ENCODE data around the gene PRELID2. TPM values are rescaled to one million over a fixed set of nuclear protein-coding genes. Genes with fewer than 3 reads are reported as not detected.
"Not testable (repeated sequence)": the region's sequence is repeated elsewhere in the genome, so short reads cannot be mapped to it uniquely, and the experiment has no call there.

The PRELID2 gene
- 20.1 TPM for total RNA-seq
- polyA plus RNA-seq (ENCODE audit: insufficient read depth in 1 of 8, insufficient read length in 8 of 8, low replicate concordance in 1 of 8) = 1 to 10 TPM; 2.1 to 3.7 (median 2.9) TPM
- long read RNA-seq, donor 1 = 0 reads
- long read RNA-seq, donor 2 = 0 reads
- long read RNA-seq, donor 3 = 0 reads
- long read RNA-seq, donor 4 = 0 reads
- long read RNA-seq, donor 5, partial matches to known transcripts = 0 of 1 reads
- long read RNA-seq, donor 5, other reads (novel, unspliced or antisense) = 0 of 1 reads
- long read RNA-seq, donor 6 = 0 reads
- long read RNA-seq, donor 7 = 0 reads
- long read RNA-seq, donor 8 = 0 reads
- long read RNA-seq, donor 9 = 0 reads
- long read RNA-seq, donor 10, partial matches to known transcripts = 0 of 1 reads
- long read RNA-seq, donor 10, other reads (novel, unspliced or antisense) = 0 of 1 reads
- long read RNA-seq, donor 11, partial matches to known transcripts = 0 of 1 reads
- long read RNA-seq, donor 11, other reads (novel, unspliced or antisense) = 0 of 1 reads

DNA sequence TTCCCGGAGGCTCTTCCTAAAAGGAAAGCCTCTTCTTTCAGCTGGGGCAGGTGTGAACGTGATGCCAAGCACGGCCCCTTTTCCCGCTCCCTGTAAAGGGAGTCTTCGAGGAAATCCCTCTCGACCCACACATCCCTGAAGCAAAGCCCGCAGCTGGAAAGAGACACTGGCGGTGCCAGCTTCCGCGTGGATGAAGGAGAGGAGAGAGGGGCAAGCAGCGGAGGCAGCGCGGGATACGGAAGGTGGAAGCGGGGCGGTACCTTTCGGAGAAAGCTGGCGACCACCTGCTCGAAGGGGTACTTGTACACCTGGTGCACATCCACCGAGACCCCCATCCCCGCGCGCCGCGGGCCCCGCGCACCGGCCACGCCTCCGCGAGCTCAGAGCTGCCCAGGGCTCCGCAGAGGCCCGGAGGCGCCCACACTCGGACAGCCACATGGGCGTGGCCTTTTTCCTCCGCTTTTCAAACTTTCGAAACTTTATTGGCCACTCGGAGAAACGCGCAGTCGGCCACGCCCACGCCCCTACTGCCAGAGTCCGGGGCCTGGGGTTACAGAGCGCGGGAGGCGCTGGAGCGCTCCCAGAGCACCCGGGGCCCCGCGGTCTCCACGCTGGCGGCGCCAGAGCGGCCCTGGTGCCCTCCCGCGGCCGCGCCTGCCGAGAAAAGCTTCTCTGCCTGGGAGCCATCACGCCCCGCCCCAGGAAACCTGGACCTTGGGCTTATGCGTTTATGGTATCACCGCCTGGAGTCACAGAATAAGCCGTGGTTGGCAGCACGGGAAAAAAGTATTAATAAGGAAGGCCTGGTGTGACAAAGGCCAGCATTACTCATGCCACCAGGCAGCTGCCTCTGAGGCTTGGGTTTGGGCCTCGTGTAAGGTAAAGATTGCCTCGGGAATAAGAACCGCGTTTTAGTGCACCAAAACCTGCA is at the start of gene PRELID2:
Gene PRELID2 (minus strand): TSS at position 426 of the 931 bp plus-strand sequence. CDS start 91 bp downstream, at position 335.
- Histone ChIP-seq H3K36me3 (ENCODE audit: control insufficient read depth, insufficient read depth, low read length) (no peaks in the 10 kb centered on the region), H3K27me3 (ENCODE audit: control insufficient read depth, insufficient read depth, low read length) (no peaks in the 10 kb centered on the region), H3K4me3 (ENCODE audit: low read length) (peak within 1 kb of the TSS; percentile 69), H3K9me3 (replicated peaks; ENCODE audit: control insufficient read depth, low read depth, low read length) (no peaks in the 10 kb centered on the region), H3K27ac (ENCODE audit: low read length) (peak within 1 kb of the TSS; percentile 52), H3K4me1 (ENCODE audit: control insufficient read depth, insufficient read depth, low read length) (peaks cover 10% of the 10 kb centered on the region)
- DNase-seq = peak; percentile 96
- under 1% methylated on average over 61 of the region's 71 CpGs for WGBS (ENCODE audit: insufficient coverage)

GRCh38 chr5:145874765-145875164 is 39.6 kb upstream of the PRELID2 start:
- Histone ChIP-seq H3K9me3 (replicated peaks; ENCODE audit: control insufficient read depth, low read depth, low read length) (no peaks in the 10 kb centered on the region), H3K4me3 (ENCODE audit: low read length) (no peak overlapping the region), H3K4me1 (ENCODE audit: control insufficient read depth, insufficient read depth, low read length) (no peaks in the 10 kb centered on the region), H3K27me3 (ENCODE audit: control insufficient read depth, insufficient read depth, low read length) (no peaks in the 10 kb centered on the region), H3K27ac (ENCODE audit: low read length) (no peak overlapping the region), H3K36me3 (ENCODE audit: control insufficient read depth, insufficient read depth, low read length) (no peaks in the 10 kb centered on the region)
- no peak for DNase-seq
- 84% methylated on average over 2 of the region's 2 CpGs for WGBS (ENCODE audit: insufficient coverage)

GRCh38 chr5:145872914-145873313 is 37.8 kb upstream of the PRELID2 start, which contains the start of gene GRXCR2:
Gene GRXCR2 (minus strand): TSS chr5:145873014. CDS start chr5:145872968, 46 bp downstream.
- no CpG with 5 or more reads among the region's 3 CpGs for WGBS (ENCODE audit: insufficient coverage)

GRCh38 chr5:145872486-145872885 is 37.3 kb upstream of the PRELID2 start:
- H3K27me3 ChIP-seq (ENCODE audit: control insufficient read depth, insufficient read depth, low read length) = no peaks in the 10 kb centered on the region
- no peak for DNase-seq
- H3K4me1 ChIP-seq (ENCODE audit: control insufficient read depth, insufficient read depth, low read length) = no peaks in the 10 kb centered on the region
- H3K27ac ChIP-seq (ENCODE audit: low read length) = no peak overlapping the region
- no peaks in the 10 kb centered on the region for H3K9me3 ChIP-seq (replicated peaks; ENCODE audit: control insufficient read depth, low read depth, low read length)
- no peaks in the 10 kb centered on the region for H3K36me3 ChIP-seq (ENCODE audit: control insufficient read depth, insufficient read depth, low read length)
- 62% methylated on average over 6 of the region's 8 CpGs for WGBS (ENCODE audit: insufficient coverage)
- no peak overlapping the region for H3K4me3 ChIP-seq (ENCODE audit: low read length)

More at GRCh38 chr5:145872914-145873313, 37.8 kb upstream of the PRELID2 start, which contains the start of gene GRXCR2:
- no peaks in the 10 kb centered on the region for H3K36me3 ChIP-seq (ENCODE audit: control insufficient read depth, insufficient read depth, low read length)
- no peaks in the 10 kb centered on the region for H3K27me3 ChIP-seq (ENCODE audit: control insufficient read depth, insufficient read depth, low read length)
- no peaks in the 10 kb centered on the region for H3K4me1 ChIP-seq (ENCODE audit: control insufficient read depth, insufficient read depth, low read length)
- H3K4me3 ChIP-seq (ENCODE audit: low read length) = no peak within 1 kb of the TSS
- no peaks in the 10 kb centered on the region for H3K9me3 ChIP-seq (replicated peaks; ENCODE audit: control insufficient read depth, low read depth, low read length)
- no peak within 1 kb of the TSS for H3K27ac ChIP-seq (ENCODE audit: low read length)
- DNase-seq = no peak

- no peaks in the 10 kb centered on the region for H3K4me1 ChIP-seq (ENCODE audit: control insufficient read depth, insufficient read depth, low read length)
- H3K9me3 ChIP-seq (replicated peaks; ENCODE audit: control insufficient read depth, low read depth, low read length) = no peaks in the 10 kb centered on the region
- no peak overlapping the region for H3K4me3 ChIP-seq (ENCODE audit: low read length)
- no peaks in the 10 kb centered on the region for H3K36me3 ChIP-seq (ENCODE audit: control insufficient read depth, insufficient read depth, low read length)
- no peak for DNase-seq
- H3K27ac ChIP-seq (ENCODE audit: low read length) = no peak overlapping the region
- H3K27me3 ChIP-seq (ENCODE audit: control insufficient read depth, insufficient read depth, low read length) = no peaks in the 10 kb centered on the region
- no CpG with 5 or more reads among the region's 4 CpGs for WGBS (ENCODE audit: insufficient coverage)
These were observed 34.6 kb upstream of the PRELID2 start for GRCh38 chr5:145869753-145870152.

GRCh38 chr5:145867806-145868205 is 32.7 kb upstream of the PRELID2 start:
- Histone ChIP-seq H3K4me3 (ENCODE audit: low read length) (no peak overlapping the region), H3K36me3 (ENCODE audit: control insufficient read depth, insufficient read depth, low read length) (no peaks in the 10 kb centered on the region), H3K27me3 (ENCODE audit: control insufficient read depth, insufficient read depth, low read length) (no peaks in the 10 kb centered on the region), H3K27ac (ENCODE audit: low read length) (no peak overlapping the region), H3K9me3 (replicated peaks; ENCODE audit: control insufficient read depth, low read depth, low read length) (no peaks in the 10 kb centered on the region), H3K4me1 (ENCODE audit: control insufficient read depth, insufficient read depth, low read length) (no peaks in the 10 kb centered on the region)
- no peak for DNase-seq
- no CpG with 5 or more reads among the region's 1 CpG for WGBS (ENCODE audit: insufficient coverage)

DNA sequence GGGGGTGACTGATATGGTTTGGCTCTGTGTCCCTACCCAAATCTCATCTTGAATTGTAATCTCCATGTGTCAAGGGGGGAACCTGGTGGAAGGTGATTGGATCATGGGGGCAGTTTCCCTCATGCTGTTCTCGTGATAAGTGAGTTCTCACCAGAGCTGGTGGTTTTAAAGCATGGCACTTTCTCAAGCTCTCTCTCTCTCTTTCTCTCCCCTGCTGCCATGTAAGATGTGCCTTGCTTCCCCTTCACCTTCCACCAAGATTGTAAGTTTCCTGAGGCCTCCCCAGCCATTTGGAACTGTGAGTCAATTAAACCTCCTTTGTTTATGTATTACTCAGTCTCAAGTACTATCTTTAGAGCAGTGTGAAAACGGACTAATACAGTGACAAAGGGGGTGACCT is 29.3 kb upstream of the PRELID2 start:
- H3K36me3 ChIP-seq (ENCODE audit: control insufficient read depth, insufficient read depth, low read length); DNase-seq; H3K27me3 ChIP-seq (ENCODE audit: control insufficient read depth, insufficient read depth, low read length); H3K4me1 ChIP-seq (ENCODE audit: control insufficient read depth, insufficient read depth, low read length); H3K4me3 ChIP-seq (ENCODE audit: low read length); H3K9me3 ChIP-seq (replicated peaks; ENCODE audit: control insufficient read depth, low read depth, low read length); H3K27ac ChIP-seq (ENCODE audit: low read length): not testable (repeated sequence)
- no CpG with 5 or more reads among the region's 2 CpGs for WGBS (ENCODE audit: insufficient coverage)

DNA sequence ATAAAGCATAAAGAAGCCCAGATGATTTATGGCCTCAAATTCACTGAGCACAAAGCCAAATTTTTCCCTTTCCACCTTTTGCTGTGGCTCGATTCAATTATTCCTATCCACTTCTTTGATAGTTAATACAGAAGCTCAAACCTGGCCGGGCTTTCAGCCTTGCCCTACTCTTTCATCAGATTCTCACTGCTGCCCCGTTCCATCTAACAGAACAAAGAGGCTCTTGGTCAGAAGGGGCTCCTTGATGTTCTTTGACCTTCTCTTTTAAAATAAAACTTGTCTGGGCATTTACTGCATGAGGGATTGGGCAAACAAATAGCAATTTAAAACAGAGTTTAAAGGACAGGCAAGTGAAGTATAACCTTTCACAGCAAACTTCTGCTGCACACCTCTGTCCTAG is 27.9 kb upstream of the PRELID2 start:
- Histone ChIP-seq H3K4me3 (ENCODE audit: low read length) (no peak overlapping the region), H3K27ac (ENCODE audit: low read length) (no peak overlapping the region)
- no peak for DNase-seq

DNA sequence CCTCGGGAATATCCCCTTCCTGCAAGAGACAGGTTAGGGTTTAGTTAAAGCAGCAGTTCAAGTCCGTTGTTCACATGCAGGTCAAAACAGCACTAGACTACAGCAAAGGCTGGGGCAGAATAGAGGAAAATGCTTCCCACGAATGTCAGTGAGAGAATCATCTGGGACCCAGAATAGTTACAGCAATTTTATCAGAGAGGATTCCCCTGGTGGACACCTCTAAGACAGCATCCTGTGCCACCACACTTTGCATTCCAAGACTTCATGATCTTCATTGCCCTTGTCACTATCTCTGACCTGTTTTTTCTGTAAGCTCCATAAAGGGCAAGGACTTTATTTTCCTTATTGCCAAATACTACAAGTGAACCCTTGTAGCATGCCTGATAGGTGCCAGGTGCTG is 24.8 kb upstream of the PRELID2 start:
- H3K27ac ChIP-seq (ENCODE audit: low read length) = no peak overlapping the region
- no peaks in the 10 kb centered on the region for H3K9me3 ChIP-seq (replicated peaks; ENCODE audit: control insufficient read depth, low read depth, low read length)
- H3K36me3 ChIP-seq (ENCODE audit: control insufficient read depth, insufficient read depth, low read length) = no peaks in the 10 kb centered on the region
- no peak overlapping the region for H3K4me3 ChIP-seq (ENCODE audit: low read length)
- no peak for DNase-seq
- 71% methylated on average over 3 of the region's 3 CpGs for WGBS (ENCODE audit: insufficient coverage)
- H3K27me3 ChIP-seq (ENCODE audit: control insufficient read depth, insufficient read depth, low read length) = no peaks in the 10 kb centered on the region
- peaks cover 9% of the 10 kb centered on the region for H3K4me1 ChIP-seq (ENCODE audit: control insufficient read depth, insufficient read depth, low read length)

More for the DNA sequence above, 27.9 kb upstream of the PRELID2 start:
- WGBS (ENCODE audit: insufficient coverage) = 100% methylated on average over 1 of the region's 3 CpGs
- H3K9me3 ChIP-seq (replicated peaks; ENCODE audit: control insufficient read depth, low read depth, low read length) = no peaks in the 10 kb centered on the region
- no peaks in the 10 kb centered on the region for H3K36me3 ChIP-seq (ENCODE audit: control insufficient read depth, insufficient read depth, low read length)
- no peaks in the 10 kb centered on the region for H3K27me3 ChIP-seq (ENCODE audit: control insufficient read depth, insufficient read depth, low read length)
- H3K4me1 ChIP-seq (ENCODE audit: control insufficient read depth, insufficient read depth, low read length) = no peaks in the 10 kb centered on the region

- no peak for DNase-seq
- no peaks in the 10 kb centered on the region for H3K27me3 ChIP-seq (ENCODE audit: control insufficient read depth, insufficient read depth, low read length)
- H3K4me3 ChIP-seq (ENCODE audit: low read length) = no peak overlapping the region
- H3K36me3 ChIP-seq (ENCODE audit: control insufficient read depth, insufficient read depth, low read length) = no peaks in the 10 kb centered on the region
- no peaks in the 10 kb centered on the region for H3K9me3 ChIP-seq (replicated peaks; ENCODE audit: control insufficient read depth, low read depth, low read length)
- no peak overlapping the region for H3K27ac ChIP-seq (ENCODE audit: low read length)
- 80% methylated on average over 6 of the region's 6 CpGs for WGBS (ENCODE audit: insufficient coverage)
- peaks cover 9% of the 10 kb centered on the region for H3K4me1 ChIP-seq (ENCODE audit: control insufficient read depth, insufficient read depth, low read length)
These were observed 24.3 kb upstream of the PRELID2 start for GRCh38 chr5:145859453-145859852.

Data from muscle of leg (tissue), 16 donors.